Activated CD8-positive, alpha-beta memory T cell treated with anti-CD3 and anti-CD28 coated beads for 4 hours (primary cell): ENCODE measurements around the gene SEPTIN5.
A peak's percentile ranks its signal among the peaks of the same experiment; 100 is the strongest.

Experiments
- DNase-seq, 2 donors: peaks; one replicate each; pipeline ENCODE4 v3.0.0-alpha.2; 2020; ENCODE audit warnings: low read depth in 2 of 2

SEPTIN5 gene

GRCh38 chr22:19705181-19705934, 8.9 kb upstream of the SEPTIN5 start:
- no peak for DNase-seq

GRCh38 chr22:19706661-19707151, 7.6 kb upstream of the SEPTIN5 start:
- no peak for DNase-seq

- no peak for DNase-seq
These were observed 6.7 kb upstream of the SEPTIN5 start for GRCh38 chr22:19707347-19708290.

GRCh38 chr22:19708321-19709011, 5.8 kb upstream of the SEPTIN5 start:
- no peak for DNase-seq

GRCh38 chr22:19709063-19709769, 5.1 kb upstream of the SEPTIN5 start:
- DNase-seq, result no peak

GRCh38 chr22:19710020-19710768, 4.1 kb upstream of the SEPTIN5 start:
- no peak for DNase-seq

- no peak for DNase-seq
These were observed 3.6 kb upstream of the SEPTIN5 start for GRCh38 chr22:19710769-19711106.

- no peak for DNase-seq
These were observed 1.1 kb upstream of the SEPTIN5 start for GRCh38 chr22:19713245-19713644.

GRCh38 chr22:19713650-19714311, 522 bp upstream of the SEPTIN5 start:
- no peak for DNase-seq

GRCh38 chr22:19715188-19715930, 1.1 kb downstream of the SEPTIN5 start:
- no peak for DNase-seq

- no peak for DNase-seq
These were observed 1.9 kb downstream of the SEPTIN5 start for GRCh38 chr22:19716041-19716828.

- DNase-seq, result no peak
These were observed 2.5 kb downstream of the SEPTIN5 start for GRCh38 chr22:19716829-19717105.

- no peak for DNase-seq
These were observed 2.9 kb downstream of the SEPTIN5 start for GRCh38 chr22:19717181-19717580.

- DNase-seq, result peak; percentile 38 to 61
These were observed 3.6 kb downstream of the SEPTIN5 start for GRCh38 chr22:19717691-19718455.

- DNase-seq, result no peak
These were observed 4.2 kb downstream of the SEPTIN5 start for GRCh38 chr22:19718456-19719049.

GRCh38 chr22:19719050-19719482, 4.8 kb downstream of the SEPTIN5 start:
- DNase-seq, result peak; percentile 23 to 28

- DNase-seq, result no peak
These were observed 5.3 kb downstream of the SEPTIN5 start for GRCh38 chr22:19719488-19720021.
